SJSA1 (cell line): ENCODE data around the gene ANO1. TPM values are rescaled to one million over a fixed set of nuclear protein-coding genes. Genes with fewer than 3 reads are reported as not detected.
A peak's percentile ranks its signal among the peaks of the same experiment; 100 is the strongest.

Experiments
- DNase-seq, 2 experiments: peaks; one replicate each; pipeline ENCODE4 v3.0.0-alpha.2; 2015 to 2020; ENCODE audit warnings: low spot score in 2 of 2, low read depth in 1 of 2
- H3K27ac ChIP-seq: fragments of 250-450 bp; sonication (Bioruptor Pico); 2 replicates; pipeline ENCODE4 v1.5.1; 2020; ENCODE audit warnings: mild to moderate bottlenecking, moderate library complexity
- H3K27me3 ChIP-seq: fragments of 250-450 bp; sonication (Bioruptor Pico); replicated peaks from 2 replicates; pipeline ENCODE4 v1.5.1; 2020; ENCODE audit warnings: mild to moderate bottlenecking, moderate library complexity
- H3K36me3 ChIP-seq: fragments of 250-450 bp; sonication (Bioruptor Pico); 2 replicates; pipeline ENCODE4 v1.5.1; 2020; ENCODE audit warnings: mild to moderate bottlenecking
- H3K4me1 ChIP-seq: fragments of 250-450 bp; sonication (Bioruptor Pico); replicated peaks from 2 replicates; pipeline ENCODE4 v1.6.1; 2021; ENCODE audit warnings: mild to moderate bottlenecking
- H3K4me3 ChIP-seq: fragments of 250-450 bp; sonication (Bioruptor Pico); 2 replicates; pipeline ENCODE4 v1.5.1; 2020; ENCODE audit warnings: mild to moderate bottlenecking
- H3K9me3 ChIP-seq: fragments of 250-450 bp; sonication (Bioruptor Pico); replicated peaks from 2 replicates; pipeline ENCODE4 v1.5.1; 2020; ENCODE audit warnings: mild to moderate bottlenecking
- total RNA-seq: library from RNA; depleted of rRNA; stranded (reverse); fragments of >200 nt; shearing (Covaris generic); gene quantifications from 2 replicates; pipeline ENCODE4 v1.2.3, GENCODE V29; 2014

ANO1 gene
- total RNA-seq, 1 experiment from 2014 or later = 1.4 TPM

- H3K36me3 ChIP-seq = no peaks in the 10 kb centered on the region
- H3K4me3 ChIP-seq = no peak overlapping the region
- H3K27me3 ChIP-seq = peaks cover 47% of the 10 kb centered on the region
- no peak overlapping the region for H3K27ac ChIP-seq
- H3K9me3 ChIP-seq = no peaks in the 10 kb centered on the region
- peaks cover 23% of the 10 kb centered on the region for H3K4me1 ChIP-seq
- DNase-seq = peak in 1 of 2 experiments; percentile 52
Measured at GRCh38 chr11:70071996-70072395, 6.1 kb upstream of the ANO1 start.

GRCh38 chr11:70072461-70072860 is 5.7 kb upstream of the ANO1 start:
- no peaks in the 10 kb centered on the region for H3K9me3 ChIP-seq
- H3K4me1 ChIP-seq = peaks cover 23% of the 10 kb centered on the region
- peak in 1 of 2 experiments; percentile 57 for DNase-seq
- no peak overlapping the region for H3K27ac ChIP-seq
- peaks cover 52% of the 10 kb centered on the region for H3K27me3 ChIP-seq
- no peak overlapping the region for H3K4me3 ChIP-seq
- H3K36me3 ChIP-seq = no peaks in the 10 kb centered on the region

GRCh38 chr11:70072861-70073755 is 5.0 kb upstream of the ANO1 start:
- peaks cover 53% of the 10 kb centered on the region for H3K27me3 ChIP-seq
- no peaks in the 10 kb centered on the region for H3K9me3 ChIP-seq
- peaks cover 24% of the 10 kb centered on the region for H3K4me1 ChIP-seq
- DNase-seq = peak; percentile 43 to 54
- no peak overlapping the region for H3K27ac ChIP-seq
- H3K4me3 ChIP-seq = no peak overlapping the region
- no peaks in the 10 kb centered on the region for H3K36me3 ChIP-seq

- Histone ChIP-seq H3K27me3 (peaks cover 51% of the 10 kb centered on the region), H3K27ac (no peak overlapping the region), H3K36me3 (no peaks in the 10 kb centered on the region), H3K4me1 (peaks cover 30% of the 10 kb centered on the region), H3K4me3 (no peak overlapping the region), H3K9me3 (no peaks in the 10 kb centered on the region)
- DNase-seq = peak; percentile 75 to 82
Measured at GRCh38 chr11:70073871-70074371, 4.2 kb upstream of the ANO1 start.

- Histone ChIP-seq H3K36me3 (no peaks in the 10 kb centered on the region), H3K27me3 (peaks cover 51% of the 10 kb centered on the region), H3K4me1 (peaks cover 31% of the 10 kb centered on the region), H3K27ac (no peak overlapping the region), H3K4me3 (no peak overlapping the region), H3K9me3 (no peaks in the 10 kb centered on the region)
- peak in 1 of 2 experiments; percentile 50 for DNase-seq
Measured at GRCh38 chr11:70074746-70075145, 3.4 kb upstream of the ANO1 start.

GRCh38 chr11:70075836-70076235 is 2.3 kb upstream of the ANO1 start:
- Histone ChIP-seq H3K36me3 (no peaks in the 10 kb centered on the region), H3K27ac (no peak overlapping the region), H3K27me3 (peaks cover 46% of the 10 kb centered on the region), H3K4me1 (peaks cover 31% of the 10 kb centered on the region), H3K9me3 (no peaks in the 10 kb centered on the region), H3K4me3 (no peak overlapping the region)
- DNase-seq = peak in 1 of 2 experiments; percentile 55

GRCh38 chr11:70076461-70076931 is 1.6 kb upstream of the ANO1 start:
- DNase-seq = peak in 1 of 2 experiments; percentile 45
- Histone ChIP-seq H3K27me3 (peaks cover 42% of the 10 kb centered on the region), H3K27ac (no peak overlapping the region), H3K4me3 (no peak overlapping the region), H3K9me3 (no peaks in the 10 kb centered on the region), H3K36me3 (no peaks in the 10 kb centered on the region), H3K4me1 (peaks cover 31% of the 10 kb centered on the region)

GRCh38 chr11:70077411-70078094 is 564 bp upstream of the ANO1 start:
- Histone ChIP-seq H3K4me3 (peak overlapping the region; percentile 25), H3K4me1 (peaks cover 31% of the 10 kb centered on the region), H3K27ac (no peak overlapping the region), H3K9me3 (no peaks in the 10 kb centered on the region), H3K36me3 (no peaks in the 10 kb centered on the region), H3K27me3 (peaks cover 42% of the 10 kb centered on the region)
- DNase-seq = peak in 1 of 2 experiments; percentile 52

- Histone ChIP-seq H3K36me3 (no peaks in the 10 kb centered on the region), H3K4me1 (peaks cover 19% of the 10 kb centered on the region), H3K27me3 (peaks cover 33% of the 10 kb centered on the region), H3K9me3 (no peaks in the 10 kb centered on the region), H3K4me3 (peak overlapping the region; percentile 25), H3K27ac (no peak overlapping the region)
- peak in 1 of 2 experiments; percentile 60 for DNase-seq
Measured at GRCh38 chr11:70078781-70079616, 882 bp downstream of the ANO1 start.

- Histone ChIP-seq H3K27me3 (peaks cover 33% of the 10 kb centered on the region), H3K4me3 (no peak overlapping the region), H3K27ac (no peak overlapping the region), H3K4me1 (peaks cover 15% of the 10 kb centered on the region), H3K36me3 (no peaks in the 10 kb centered on the region), H3K9me3 (no peaks in the 10 kb centered on the region)
- peak in 1 of 2 experiments; percentile 50 for DNase-seq
Measured at GRCh38 chr11:70079691-70080090, 1.6 kb downstream of the ANO1 start.

GRCh38 chr11:70080763-70081162 is 2.6 kb downstream of the ANO1 start:
- peak; percentile 51 to 73 for DNase-seq
- Histone ChIP-seq H3K27me3 (peaks cover 33% of the 10 kb centered on the region), H3K9me3 (no peaks in the 10 kb centered on the region), H3K36me3 (no peaks in the 10 kb centered on the region), H3K27ac (no peak overlapping the region), H3K4me1 (peaks cover 15% of the 10 kb centered on the region), H3K4me3 (no peak overlapping the region)

- no peaks in the 10 kb centered on the region for H3K9me3 ChIP-seq
- H3K4me1 ChIP-seq = peaks cover 12% of the 10 kb centered on the region
- DNase-seq = no peak
- H3K36me3 ChIP-seq = no peaks in the 10 kb centered on the region
- H3K27ac ChIP-seq = no peak overlapping the region
- H3K27me3 ChIP-seq = peaks cover 21% of the 10 kb centered on the region
- H3K4me3 ChIP-seq = no peak overlapping the region
Measured at GRCh38 chr11:70082829-70083228, 4.7 kb downstream of the ANO1 start.
